ENCODE results near the gene STK10.

DNA sequence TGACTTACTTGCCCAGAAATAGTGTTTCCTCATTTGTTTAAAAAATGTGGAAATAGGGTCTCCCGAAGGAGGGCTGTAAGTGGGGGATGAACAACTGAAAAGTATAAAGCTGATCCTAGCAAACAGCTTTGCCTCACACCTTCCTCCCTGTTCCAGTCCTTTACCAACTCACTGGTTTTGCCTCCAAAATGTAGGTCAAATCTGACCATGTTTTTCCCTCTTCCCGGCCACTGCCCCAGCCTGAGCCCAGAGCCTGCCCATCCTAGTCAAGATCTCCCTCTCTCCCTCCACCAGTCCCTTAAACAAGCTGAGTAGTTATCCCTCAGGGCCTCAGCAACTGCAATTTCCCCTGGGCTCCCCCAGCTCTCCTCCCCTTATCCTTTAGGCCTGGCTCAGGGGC, 99.2 kb downstream of the STK10 start:
- TF ChIP-seq CREB1 (IDR thresholded peaks at IDR 0.05; ENCODE audit: low read depth), result no peak
- no peak for TF ChIP-seq CEBPB (IDR thresholded peaks at IDR 0.05)
- no peak for TF ChIP-seq TAF1 (IDR thresholded peaks at IDR 0.05; ENCODE audit: low read depth)
- TF ChIP-seq EP300 (IDR thresholded peaks at IDR 0.05; ENCODE audit: borderline replicate concordance), result no peak
- TF ChIP-seq RAD21 (IDR thresholded peaks at IDR 0.05; ENCODE audit: low read depth), result no peak

Data from Ishikawa (cell line).